Measurements from ENCODE around the gene PACSIN3. TPM values are rescaled to one million over a fixed set of nuclear protein-coding genes. Genes with fewer than 3 reads are reported as not detected.

The PACSIN3 gene
- polyA plus RNA-seq, 1 donor from 2014 or later: not detected

- Histone ChIP-seq H3K9me2 (ENCODE audit: insufficient read depth, low read length) (no peaks in the 10 kb centered on the region), H3F3A (ENCODE audit: insufficient read depth, low read length, poor library complexity, severe bottlenecking) (no peaks in the 10 kb centered on the region), H3K4me2 (ENCODE audit: low read length) (no peak overlapping the region), H2AFZ (ENCODE audit: low read depth, low read length) (no peak overlapping the region), H3K36me3 (ENCODE audit: insufficient read depth, low read length) (peaks cover 1% of the 10 kb centered on the region), H3K4me3 (ENCODE audit: low read length) (no peak overlapping the region), H3K9me3 (ENCODE audit: low read length) (no peaks in the 10 kb centered on the region), H3K27me3 (ENCODE audit: insufficient read depth, low read depth, low read length) (no peaks in the 10 kb centered on the region), H4K20me1 (ENCODE audit: insufficient read depth) (no peaks in the 10 kb centered on the region), H3K9ac (ENCODE audit: low read length) (no peak overlapping the region), H3K27ac (ENCODE audit: low read length) (no peak overlapping the region), H3K79me2 (replicated peaks; ENCODE audit: insufficient read depth, low read length) (no peaks in the 10 kb centered on the region)
- TF ChIP-seq POLR2AphosphoS5 (IDR thresholded peaks at IDR 0.05) (no peak), SMC3 (conservative IDR thresholded peaks at IDR 0.05; ENCODE audit: poor library complexity) (no peak), EP300 (conservative IDR thresholded peaks at IDR 0.05; ENCODE audit: poor library complexity, severe bottlenecking) (no peak), MXI1 (conservative IDR thresholded peaks at IDR 0.05; ENCODE audit: poor library complexity, severe bottlenecking) (no peak)
Observed at GRCh38 chr11:47162426-47162825, 23.8 kb downstream of the PACSIN3 start.

- Histone ChIP-seq H3F3A (ENCODE audit: insufficient read depth, low read length, poor library complexity, severe bottlenecking) (no peaks in the 10 kb centered on the region), H3K79me2 (replicated peaks; ENCODE audit: insufficient read depth, low read length) (no peaks in the 10 kb centered on the region), H3K9me3 (ENCODE audit: low read length) (no peaks in the 10 kb centered on the region), H3K4me2 (ENCODE audit: low read length) (no peak overlapping the region), H2AFZ (ENCODE audit: low read depth, low read length) (no peak overlapping the region), H3K27ac (ENCODE audit: low read length) (no peak overlapping the region), H4K20me1 (ENCODE audit: insufficient read depth) (no peaks in the 10 kb centered on the region), H3K9ac (ENCODE audit: low read length) (no peak overlapping the region), H3K36me3 (ENCODE audit: insufficient read depth, low read length) (no peaks in the 10 kb centered on the region), H3K27me3 (ENCODE audit: insufficient read depth, low read depth, low read length) (no peaks in the 10 kb centered on the region), H3K9me2 (ENCODE audit: insufficient read depth, low read length) (no peaks in the 10 kb centered on the region), H3K4me3 (ENCODE audit: low read length) (no peak overlapping the region)
- no peak for TF ChIP-seq REST (IDR thresholded peaks at IDR 0.05; ENCODE audit: borderline replicate concordance)
- TF ChIP-seq CTCF (IDR thresholded peaks at IDR 0.05; ENCODE audit: poor library complexity, severe bottlenecking): peak; percentile 1
Observed at GRCh38 chr11:47161890-47162289, 24.3 kb downstream of the PACSIN3 start.

GRCh38 chr11:47161134-47161854, 24.9 kb downstream of the PACSIN3 start:
- H3K27ac ChIP-seq (ENCODE audit: low read length): no peak overlapping the region
- H3K9me2 ChIP-seq (ENCODE audit: insufficient read depth, low read length): no peaks in the 10 kb centered on the region
- no peak overlapping the region for H3K4me2 ChIP-seq (ENCODE audit: low read length)
- TF ChIP-seq RAD21 (conservative IDR thresholded peaks at IDR 0.05) (peak; percentile 36), SMC3 (conservative IDR thresholded peaks at IDR 0.05; ENCODE audit: poor library complexity) (peak; percentile 46), REST (IDR thresholded peaks at IDR 0.05; ENCODE audit: borderline replicate concordance) (no peak), MXI1 (conservative IDR thresholded peaks at IDR 0.05; ENCODE audit: poor library complexity, severe bottlenecking) (no peak), CTCF (IDR thresholded peaks at IDR 0.05; ENCODE audit: poor library complexity, severe bottlenecking) (peak; percentile 64), POLR2AphosphoS5 (IDR thresholded peaks at IDR 0.05) (peak; percentile 3), EP300 (conservative IDR thresholded peaks at IDR 0.05; ENCODE audit: poor library complexity, severe bottlenecking) (no peak)
- H3K9ac ChIP-seq (ENCODE audit: low read length): no peak overlapping the region
- H2AFZ ChIP-seq (ENCODE audit: low read depth, low read length): no peak overlapping the region
- H3K9me3 ChIP-seq (ENCODE audit: low read length): no peaks in the 10 kb centered on the region
- H3F3A ChIP-seq (ENCODE audit: insufficient read depth, low read length, poor library complexity, severe bottlenecking): no peaks in the 10 kb centered on the region
- H3K4me3 ChIP-seq (ENCODE audit: low read length): no peak overlapping the region
- H3K36me3 ChIP-seq (ENCODE audit: insufficient read depth, low read length): no peaks in the 10 kb centered on the region
- H4K20me1 ChIP-seq (ENCODE audit: insufficient read depth): no peaks in the 10 kb centered on the region
- H3K27me3 ChIP-seq (ENCODE audit: insufficient read depth, low read depth, low read length): no peaks in the 10 kb centered on the region
- H3K79me2 ChIP-seq (replicated peaks; ENCODE audit: insufficient read depth, low read length): no peaks in the 10 kb centered on the region
